Omental fat pad (tissue), 4 donors: ENCODE measurements around the gene SEL1L3. TPM values are rescaled to one million over a fixed set of nuclear protein-coding genes. Genes with fewer than 3 reads are reported as not detected.

ENCODE experiments used
- ATAC-seq: fragments of 150-250 bp; one replicate; pipeline ENCODE4 v1.9.1; 2016; ENCODE audit warnings: mild to moderate bottlenecking, moderate library complexity; ENCODE audit not compliant: low FRiP score
- DNase-seq: peaks from one replicate; pipeline ENCODE4 v3.0.0-alpha.2; 2019; ENCODE audit warnings: low spot score
- total RNA-seq, 4 donors: library from RNA; depleted of rRNA; stranded (reverse); fragments of >200 nt; gene quantifications; one replicate each; pipeline ENCODE4 v1.1.0, GENCODE V29; 2016
- TF ChIP-seq, protein P1 (sequence below), 3 donors: fragments of 450-650 bp; IDR thresholded peaks; one replicate each; pipeline ENCODE4 v1.5.1; 2016 to 2017; ENCODE audit warnings: antibody characterized with exemption in 3 of 3, mild to moderate bottlenecking in 3 of 3, moderate library complexity in 2 of 3

SEL1L3 gene
- total RNA-seq, 4 donors from 2014 or later: 15.8 to 29.9 (median 21.4) TPM

DNA sequence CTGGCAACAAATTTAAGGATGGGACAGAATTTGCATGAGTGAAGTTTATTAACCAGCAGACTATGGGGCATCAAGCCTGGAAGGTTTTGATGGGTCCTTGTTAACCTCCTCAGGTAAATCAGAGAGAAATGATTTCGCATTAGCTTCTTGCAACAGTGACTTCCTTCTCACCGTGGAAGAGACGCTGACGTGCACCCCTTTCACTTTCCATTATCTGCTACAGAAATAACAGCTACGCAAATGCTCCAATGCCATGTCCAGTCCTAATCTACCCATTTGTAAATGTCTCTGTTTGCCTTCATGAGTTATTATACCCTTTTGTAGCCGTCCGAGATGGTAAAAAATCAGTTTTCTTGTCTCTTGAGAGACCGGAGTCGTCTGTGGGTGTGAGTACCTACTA is 106.9 kb downstream of the SEL1L3 start:
- TF ChIP-seq, protein P1, sequence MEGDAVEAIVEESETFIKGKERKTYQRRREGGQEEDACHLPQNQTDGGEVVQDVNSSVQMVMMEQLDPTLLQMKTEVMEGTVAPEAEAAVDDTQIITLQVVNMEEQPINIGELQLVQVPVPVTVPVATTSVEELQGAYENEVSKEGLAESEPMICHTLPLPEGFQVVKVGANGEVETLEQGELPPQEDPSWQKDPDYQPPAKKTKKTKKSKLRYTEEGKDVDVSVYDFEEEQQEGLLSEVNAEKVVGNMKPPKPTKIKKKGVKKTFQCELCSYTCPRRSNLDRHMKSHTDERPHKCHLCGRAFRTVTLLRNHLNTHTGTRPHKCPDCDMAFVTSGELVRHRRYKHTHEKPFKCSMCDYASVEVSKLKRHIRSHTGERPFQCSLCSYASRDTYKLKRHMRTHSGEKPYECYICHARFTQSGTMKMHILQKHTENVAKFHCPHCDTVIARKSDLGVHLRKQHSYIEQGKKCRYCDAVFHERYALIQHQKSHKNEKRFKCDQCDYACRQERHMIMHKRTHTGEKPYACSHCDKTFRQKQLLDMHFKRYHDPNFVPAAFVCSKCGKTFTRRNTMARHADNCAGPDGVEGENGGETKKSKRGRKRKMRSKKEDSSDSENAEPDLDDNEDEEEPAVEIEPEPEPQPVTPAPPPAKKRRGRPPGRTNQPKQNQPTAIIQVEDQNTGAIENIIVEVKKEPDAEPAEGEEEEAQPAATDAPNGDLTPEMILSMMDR (IDR thresholded peaks at IDR 0.05): no peak
- ATAC-seq (no peak), DNase-seq (no peak)

DNA sequence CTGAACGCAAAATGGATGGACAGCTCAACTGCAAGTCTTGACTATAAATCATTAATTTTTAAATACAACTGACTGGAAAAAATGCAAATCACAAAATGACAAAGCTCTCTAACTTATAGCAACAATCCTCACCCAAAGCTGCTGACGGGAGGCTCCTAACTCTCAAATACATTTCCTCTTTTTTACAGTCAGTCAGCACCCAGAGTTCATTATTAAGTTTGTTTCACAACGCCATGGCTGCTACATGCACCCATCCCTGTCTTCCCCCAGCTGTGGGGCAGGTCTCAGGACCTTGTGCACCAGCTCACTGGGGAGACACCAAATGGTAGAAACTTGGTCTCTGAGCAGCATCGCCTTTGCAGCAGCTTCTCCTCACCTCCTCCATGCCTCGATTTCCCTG is 109.5 kb downstream of the SEL1L3 start:
- ATAC-seq: no peak
- TF ChIP-seq, protein P1 (IDR thresholded peaks at IDR 0.05): no peak
- DNase-seq: no peak

DNA sequence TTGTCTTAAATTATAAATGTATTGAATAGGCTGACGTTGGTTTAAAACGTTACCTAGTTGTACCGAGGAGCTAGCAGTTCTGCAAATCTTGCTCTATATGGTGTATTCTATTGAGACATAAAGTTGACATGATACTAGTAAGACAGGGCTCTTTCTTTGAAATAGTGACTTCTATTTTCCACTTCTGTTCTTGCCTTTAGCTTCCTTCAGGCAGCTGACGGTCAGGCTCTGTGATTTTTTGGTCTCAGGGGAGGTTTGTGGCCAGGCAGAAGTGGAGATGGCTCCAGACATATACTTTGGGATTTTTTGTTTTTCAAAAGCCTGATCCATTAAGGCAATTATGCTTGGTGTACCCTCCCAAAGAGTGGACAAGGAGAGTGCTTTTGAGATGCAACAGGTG is 111.9 kb downstream of the SEL1L3 start:
- DNase-seq: no peak
- ATAC-seq: no peak
- TF ChIP-seq, protein P1 (IDR thresholded peaks at IDR 0.05): no peak

DNA sequence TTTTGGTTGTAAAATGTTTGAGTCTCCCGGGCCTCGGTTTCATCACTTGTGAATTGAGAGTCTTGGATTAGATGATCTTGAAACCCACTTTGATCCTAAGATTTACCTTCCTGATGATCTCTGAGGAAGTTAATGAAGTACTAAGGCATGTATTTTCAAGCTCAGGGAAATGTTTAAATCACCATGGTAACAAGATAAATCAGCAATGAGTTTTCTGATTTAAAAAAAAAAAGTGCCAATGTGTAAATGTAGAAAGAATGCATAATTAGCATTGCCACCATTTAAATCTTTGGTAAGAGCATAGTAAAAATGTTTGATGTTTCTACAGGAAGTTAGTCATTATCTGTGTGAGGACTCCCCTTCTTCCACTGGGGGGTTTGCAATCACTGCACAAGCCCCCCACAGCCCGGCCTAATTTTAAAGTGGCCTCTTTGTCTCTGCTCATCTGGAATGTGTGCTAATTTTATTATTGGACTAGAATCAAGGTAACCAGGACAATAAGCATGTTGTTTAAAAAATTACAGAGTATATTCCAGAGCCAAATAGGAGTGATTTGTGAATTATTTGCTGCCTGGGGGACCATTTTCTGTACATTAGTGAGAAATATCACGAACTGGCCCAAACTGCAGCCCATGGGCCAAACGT is 113.5 kb downstream of the SEL1L3 start:
- TF ChIP-seq, protein P1 (IDR thresholded peaks at IDR 0.05): no peak

DNA sequence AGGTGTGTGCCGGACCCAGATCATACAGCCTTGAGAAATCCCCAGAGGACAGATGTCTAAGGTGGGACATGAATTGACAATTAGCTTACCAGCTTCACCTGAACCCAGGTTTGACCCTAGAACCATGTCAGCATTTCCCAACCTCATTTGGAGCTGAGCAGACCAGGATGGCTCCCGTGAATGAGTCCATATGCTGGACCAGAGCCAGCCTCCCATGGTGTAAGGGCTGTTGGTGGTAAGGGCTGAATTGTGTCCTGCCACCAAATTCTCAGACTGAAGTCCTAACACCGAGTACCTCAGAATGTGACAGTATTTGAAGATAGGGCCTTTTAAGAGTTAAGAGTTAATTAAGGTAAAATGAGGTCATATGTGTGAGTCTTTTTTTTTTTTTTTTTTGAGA is 118.8 kb downstream of the SEL1L3 start:
- TF ChIP-seq, protein P1 (IDR thresholded peaks at IDR 0.05): no peak
- no peak for DNase-seq

More for the DNA sequence above, 113.5 kb downstream of the SEL1L3 start:
- DNase-seq (no peak), ATAC-seq (no peak)

DNA sequence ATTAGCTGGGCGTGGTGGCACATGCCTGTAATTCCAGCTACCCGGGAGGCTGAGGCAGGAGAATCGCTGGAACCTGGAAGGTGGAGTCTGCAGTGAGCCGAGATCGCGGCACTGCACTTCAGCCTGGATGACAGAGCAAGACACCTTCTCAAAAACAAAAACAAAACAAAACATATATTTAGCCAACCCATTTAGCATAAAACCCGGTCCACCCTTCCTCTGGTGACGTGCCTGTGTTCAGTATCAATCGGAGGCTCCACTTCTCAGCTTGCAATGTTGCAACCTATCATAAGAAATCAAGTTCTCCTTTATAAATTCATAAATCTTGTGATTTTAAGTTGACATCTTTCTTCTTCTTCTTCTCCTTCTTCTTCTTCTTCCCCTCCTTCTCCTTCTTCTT is 133.2 kb downstream of the SEL1L3 start:
- no peak for ATAC-seq
- DNase-seq: no peak

More for the DNA sequence above, 118.8 kb downstream of the SEL1L3 start:
- ATAC-seq: no peak

DNA sequence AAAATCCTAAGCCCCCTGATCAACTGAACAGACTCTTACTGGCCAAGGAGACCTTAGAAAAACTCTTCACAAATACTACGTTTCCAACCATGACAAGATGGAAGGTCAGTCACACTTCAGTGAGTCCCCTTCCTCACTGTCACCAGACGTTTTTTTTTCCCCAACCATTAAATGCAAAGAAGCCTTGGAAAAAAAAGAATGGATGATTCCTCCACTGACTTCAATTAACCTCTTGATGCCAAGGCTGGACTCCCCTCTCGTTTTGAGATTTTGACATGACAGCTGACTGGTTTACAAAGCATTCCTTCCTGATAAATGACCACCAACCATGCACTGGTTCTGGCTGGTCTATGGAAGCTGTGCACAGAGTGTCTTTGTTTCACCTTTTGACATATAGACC is 133.9 kb downstream of the SEL1L3 start:
- TF ChIP-seq, protein P1 (IDR thresholded peaks at IDR 0.05): no peak
- DNase-seq (no peak), ATAC-seq (no peak)

More for the DNA sequence above, 133.2 kb downstream of the SEL1L3 start:
- TF ChIP-seq, protein P1 (IDR thresholded peaks at IDR 0.05): no peak
